AG04450 (cell line): ENCODE results near the gene NTF4. TPM values are rescaled to one million over a fixed set of nuclear protein-coding genes. Genes with fewer than 3 reads are reported as not detected.

Experiments used
- CTCF ChIA-PET: fragments of 300-600, 350-600 bp; formaldehyde crosslinking; extraction: SDS; loops from one replicate; lab custom pipeline; 2022; ENCODE audit warnings: antibody characterized with exemption, inconsistent platforms; lab: Charles Lee
- POLR2A ChIA-PET: fragments of 350-600 bp; formaldehyde crosslinking; extraction: SDS; loops from one replicate; lab custom pipeline; 2021; ENCODE audit warnings: antibody characterized with exemption, inconsistent platforms; lab: Yijun Ruan, JAX
- DNase-seq: peaks from one replicate; pipeline ENCODE4 v3.0.0-alpha.2; 2011; ENCODE audit warnings: low read depth, low spot score
- H3K27ac ChIP-seq: one replicate; pipeline ENCODE4 v1.5.1; 2012; ENCODE audit warnings: low read depth, low read length, control low read depth
- H3K27me3 ChIP-seq: one replicate; pipeline ENCODE4 v1.6.0; 2012; ENCODE audit warnings: low read length; ENCODE audit not compliant: control insufficient read depth, insufficient read depth
- H3K4me3 ChIP-seq: 2 replicates; pipeline ENCODE4 v1.5.1; 2011; ENCODE audit warnings: mild to moderate bottlenecking, low read depth, low read length, control low read depth
- H3K9me3 ChIP-seq: 2 replicates; pipeline ENCODE4 v1.5.1; 2012; ENCODE audit warnings: low read length; ENCODE audit not compliant: control insufficient read depth, insufficient read depth
- CTCF ChIP-seq: IDR thresholded peaks from 2 replicates; pipeline ENCODE4 v1.5.1; 2011; ENCODE audit warnings: low read depth, low read length, control low read depth, inconsistent platforms
- polyA minus RNA-seq: library from RNA; depleted of rRNA, polyadenylated mRNA; stranded (reverse); fragments of >200 nt; gene quantifications from 2 replicates; pipeline ENCODE4 v1.2.3, GENCODE V29; 2011; rRNA and poly(A)+ RNA removed
- polyA plus RNA-seq: library from polyadenylated mRNA; depleted of rRNA; stranded (reverse); fragments of >200 nt; gene quantifications from 2 replicates; pipeline ENCODE4 v1.2.3, GENCODE V29; 2011; rRNA removed

The NTF4 gene
- polyA plus RNA-seq (0.09 and 0.30 TPM in 2 replicates), polyA minus RNA-seq (not detected in 2 replicates)

GRCh38 chr19:49064768-49065611 is at the start of gene NTF4:
NTF4 (minus strand) TSS chr19:49064818; CDS start chr19:49061997, 2,821 bp downstream.
- H3K27ac ChIP-seq, result no peak within 1 kb of the TSS
- H3K27me3 ChIP-seq, result peaks cover 26% of the 10 kb centered on the region
- peaks cover 5% of the 10 kb centered on the region for H3K9me3 ChIP-seq
- no peak for DNase-seq
- peak within 1 kb of the TSS; percentile 45 for H3K4me3 ChIP-seq
- TF ChIP-seq CTCF, result no peak
- POLR2A ChIA-PET, result interaction anchor here (0.5 to 0.7 kb wide), 3 partner anchors 9 to 101 kb away, joined by 3 to 4 read pairs (median 3); no protein-coding TSS in a partner anchor
- CTCF ChIA-PET, result interaction anchor here (1.7 kb wide), 1 partner anchor 33 kb away, joined by 15 read pairs; no protein-coding TSS in a partner anchor

GRCh38 chr19:49113762-49114629 is 49.4 kb upstream of the NTF4 start, which contains the start of gene LIN7B:
LIN7B (plus strand) TSS chr19:49114370; CDS start chr19:49114405, 35 bp downstream.
- DNase-seq, result no peak
- TF ChIP-seq CTCF, result peak; percentile 36; the same call in 1 of the 2 replicates
- Histone ChIP-seq H3K27ac (peak within 1 kb of the TSS; percentile 21), H3K9me3 (no peaks in the 10 kb centered on the region), H3K4me3 (peak within 1 kb of the TSS; percentile 75), H3K27me3 (no peaks in the 10 kb centered on the region)
- POLR2A ChIA-PET, result interaction anchor here (0.8 to 1.4 kb wide), 6 partner anchors 11 to 121 kb away, joined by 3 to 7 read pairs (median 4); partner anchors contain the start of genes GYS1 and RUVBL2
- CTCF ChIA-PET, result interaction anchor here (0.6 to 2.7 kb wide), 9 partner anchors 8 to 112 kb away, joined by 3 to 24 read pairs (median 6); no protein-coding TSS in a partner anchor

- no peak for DNase-seq
- Histone ChIP-seq H3K27ac (no peak overlapping the region), H3K4me3 (no peak overlapping the region), H3K9me3 (no peaks in the 10 kb centered on the region), H3K27me3 (no peaks in the 10 kb centered on the region)
- TF ChIP-seq CTCF, result no peak
- CTCF ChIA-PET, result interaction anchor here (0.9 to 2.3 kb wide), 3 partner anchors 14 to 114 kb away, joined by 3 to 11 read pairs (median 3); no protein-coding TSS in a partner anchor
- POLR2A ChIA-PET, result interaction anchor here (0.5 to 0.6 kb wide), 2 partner anchors 8 to 728 kb away, joined by 3 read pairs; no protein-coding TSS in a partner anchor
Observed at GRCh38 chr19:49111218-49111998, 46.8 kb upstream of the NTF4 start.

GRCh38 chr19:49110567-49110966 is 45.9 kb upstream of the NTF4 start:
- ChIA-PET POLR2A (no interaction called here), CTCF (interaction anchor here (0.9 to 2.3 kb wide), 2 partner anchors 13 to 88 kb away, joined by 3 to 11 read pairs; no protein-coding TSS in a partner anchor)
- TF ChIP-seq CTCF, result no peak
- no peak overlapping the region for H3K27ac ChIP-seq
- H3K27me3 ChIP-seq, result no peaks in the 10 kb centered on the region
- no peak overlapping the region for H3K4me3 ChIP-seq
- DNase-seq, result no peak
- H3K9me3 ChIP-seq, result no peaks in the 10 kb centered on the region
